OCI-LY7 (cell line): ENCODE results near the gene TMEM184B. TPM values are rescaled to one million over a fixed set of nuclear protein-coding genes. Genes with fewer than 3 reads are reported as not detected.

Experiments
- BruUV-seq: library from RNA; stranded (reverse); fragments of 400-500 nt; replicated peaks from 2 replicates; lab custom pipeline; 2021; lab: Mats Ljungman, UMichigan
- CTCF ChIA-PET: fragments of 300-600 bp; sonication (Branson Sonifier 250); formaldehyde crosslinking; loops from one replicate; lab custom pipeline; 2022; ENCODE audit warnings: antibody characterized with exemption; ENCODE audit not compliant: unreplicated experiment; lab: Charles Lee
- POLR2A ChIA-PET: fragments of 300-600 bp; sonication (Branson Sonifier 250); formaldehyde crosslinking; loops from one replicate; lab custom pipeline; 2022; ENCODE audit warnings: antibody characterized with exemption; lab: Charles Lee
- DNase-seq: peaks from one replicate; pipeline ENCODE4 v3.0.0-alpha.2; 2015; ENCODE audit warnings: low spot score
- H2AFZ ChIP-seq: fragments of 200-600 bp; sonication (generic), shearing (Covaris generic); 2 replicates; pipeline ENCODE4 v1.6.1; 2014; ENCODE audit warnings: mild to moderate bottlenecking, antibody characterized with exemption, low read length, moderate library complexity
- H3K27ac ChIP-seq: fragments of 200-600 bp; sonication (generic); 2 replicates; pipeline ENCODE4 v1.5.1; 2014; ENCODE audit warnings: mixed run types, low read depth, mild to moderate bottlenecking, moderate library complexity, low read length, inconsistent platforms; ENCODE audit not compliant: poor library complexity, severe bottlenecking
- H3K36me3 ChIP-seq: fragments of 200-600 bp; sonication (generic); 2 replicates; pipeline ENCODE4 v1.6.1; 2014; ENCODE audit warnings: mild to moderate bottlenecking, antibody characterized with exemption, low read length, moderate library complexity, mixed read lengths; ENCODE audit not compliant: insufficient read depth
- H3K4me1 ChIP-seq: fragments of 200-600 bp; sonication (generic); 2 replicates; pipeline ENCODE4 v1.5.1; 2014; ENCODE audit warnings: mild to moderate bottlenecking, low read length; ENCODE audit not compliant: insufficient read depth, poor library complexity, severe bottlenecking
- H3K4me2 ChIP-seq: fragments of 200-600 bp; sonication (generic); 2 replicates; pipeline ENCODE4 v1.6.1; 2014; ENCODE audit warnings: mild to moderate bottlenecking, low read length
- H3K4me3 ChIP-seq: fragments of 200-600 bp; sonication (generic); 2 replicates; pipeline ENCODE4 v1.5.1; 2014; ENCODE audit warnings: mild to moderate bottlenecking, low read depth, low read length; ENCODE audit not compliant: poor library complexity, severe bottlenecking
- H3K79me2 ChIP-seq: fragments of 200-600 bp; sonication (generic); 2 replicates; pipeline ENCODE4 v1.6.1; 2016; ENCODE audit warnings: low read depth, mild to moderate bottlenecking, low read length, moderate library complexity, mixed read lengths; ENCODE audit not compliant: insufficient read depth
- H3K9me2 ChIP-seq: fragments of 200-600 bp; sonication (generic); 2 replicates; pipeline ENCODE4 v1.6.1; 2016; ENCODE audit warnings: mild to moderate bottlenecking, low read length, mixed read lengths; ENCODE audit not compliant: insufficient read depth
- H3K9me3 ChIP-seq: fragments of 200-600 bp; sonication (generic); 2 replicates; pipeline ENCODE4 v1.6.1; 2014; ENCODE audit warnings: mild to moderate bottlenecking, mixed run types, low read length, mixed read lengths
- H4K20me1 ChIP-seq: fragments of 200-600 bp; sonication (generic); 2 replicates; pipeline ENCODE4 v1.6.1; 2014; ENCODE audit warnings: mild to moderate bottlenecking, antibody characterized with exemption, low read length, moderate library complexity, mixed read lengths; ENCODE audit not compliant: insufficient read depth
- CTCF ChIP-seq: fragments of 200-600 bp; sonication (generic); conservative IDR thresholded peaks from 2 replicates; pipeline ENCODE4 v1.5.1; 2014; ENCODE audit warnings: mild to moderate bottlenecking, antibody characterized with exemption, low read length, moderate library complexity, mixed read lengths
- EZH2phosphoT487 ChIP-seq: fragments of 200-600 bp; sonication (generic); IDR thresholded peaks from 2 replicates; pipeline ENCODE4 v1.6.1; 2018; ENCODE audit warnings: low read depth, borderline replicate concordance, mild to moderate bottlenecking, mixed run types, antibody characterized with exemption, low read length, moderate library complexity, mixed read lengths
- intact Hi-C: fragments of 100-400 bp; cut with micrococcal nuclease; formaldehyde crosslinking; loops from one replicate; pipeline ENCODE4 v1.10.0; 2022; ENCODE audit not compliant: unreplicated experiment
- total RNA-seq, 2 experiments: library from RNA; depleted of rRNA in 1 of 2; stranded (reverse); fragments of >200 nt in 1 of 2; shearing (Covaris generic) in 1 of 2; gene quantifications; 2 replicates each; pipeline ENCODE4 v1.2.3, GENCODE V29; 2014 to 2022

TMEM184B gene
- total RNA-seq, 2 experiments from 2014 or later: 19.1 to 50.2 TPM

- no peaks in the 10 kb centered on the region for H3K9me3 ChIP-seq
- no peaks in the 10 kb centered on the region for H4K20me1 ChIP-seq
- TF ChIP-seq CTCF: no peak
- no peak for TF ChIP-seq EZH2phosphoT487
- no peak overlapping the region for H3K4me3 ChIP-seq
- no peak overlapping the region for H3K27ac ChIP-seq
- H3K9me2 ChIP-seq: no peaks in the 10 kb centered on the region
- BruUV-seq: no TSS peak
- no peak overlapping the region for H2AFZ ChIP-seq
- ChIA-PET POLR2A (interaction anchor here (0.6 kb wide), 1 partner anchor 717 kb away, joined by 3 read pairs; the partner anchor contains the start of gene LGALS2), CTCF (no interaction called here)
- intact Hi-C loops: loop anchor here (5.0 kb wide), 1 partner anchor 276 kb away; the partner anchor contains the start of gene DMC1
- H3K4me2 ChIP-seq: no peak overlapping the region
- DNase-seq: no peak
- no peaks in the 10 kb centered on the region for H3K79me2 ChIP-seq
- peaks cover 91% of the 10 kb centered on the region for H3K36me3 ChIP-seq
- H3K4me1 ChIP-seq: no peaks in the 10 kb centered on the region
Observed at GRCh38 chr22:38296372-38296771, 23.6 kb upstream of the TMEM184B start.

- Histone ChIP-seq H3K79me2 (no peaks in the 10 kb centered on the region), H3K4me3 (no peak overlapping the region), H3K9me3 (no peaks in the 10 kb centered on the region), H3K9me2 (no peaks in the 10 kb centered on the region), H3K36me3 (peaks cover 91% of the 10 kb centered on the region), H3K4me2 (no peak overlapping the region), H2AFZ (no peak overlapping the region), H3K27ac (no peak overlapping the region), H4K20me1 (no peaks in the 10 kb centered on the region), H3K4me1 (peaks cover 4% of the 10 kb centered on the region)
- no peak for DNase-seq
- intact Hi-C loops: loop anchor here (5.0 kb wide), 1 partner anchor 276 kb away; the partner anchor contains the start of gene DMC1
- TF ChIP-seq CTCF (no peak), EZH2phosphoT487 (no peak)
- BruUV-seq: no TSS peak
- ChIA-PET POLR2A (interaction anchor here (0.6 kb wide), 2 partner anchors 21 to 716 kb away, joined by 3 to 4 read pairs; partner anchors contain the start of gene LGALS2), CTCF (no interaction called here)
Observed at GRCh38 chr22:38295863-38296262, 23.1 kb upstream of the TMEM184B start.

GRCh38 chr22:38295339-38295738 lies 22.5 kb upstream of the TMEM184B start:
- Histone ChIP-seq H3K4me3 (no peak overlapping the region), H2AFZ (no peak overlapping the region), H3K79me2 (no peaks in the 10 kb centered on the region), H4K20me1 (no peaks in the 10 kb centered on the region), H3K9me2 (no peaks in the 10 kb centered on the region), H3K4me2 (no peak overlapping the region), H3K4me1 (peaks cover 9% of the 10 kb centered on the region), H3K36me3 (peaks cover 90% of the 10 kb centered on the region), H3K27ac (no peak overlapping the region), H3K9me3 (no peaks in the 10 kb centered on the region)
- intact Hi-C loops: loop anchor here (5.0 kb wide), 1 partner anchor 277 kb away; the partner anchor contains the start of gene DMC1
- DNase-seq: no peak
- BruUV-seq: no TSS peak
- ChIA-PET CTCF (no interaction called here), POLR2A (interaction anchor here (0.6 kb wide), 1 partner anchor 20 kb away, joined by 4 read pairs; no protein-coding TSS in a partner anchor)
- TF ChIP-seq EZH2phosphoT487 (no peak), CTCF (no peak)
